NCI-H1092 treated with DMSO at 0.1 percent for 48 hours (cell line): Measurements from ENCODE around the gene NFE2.
A peak's percentile ranks its signal among the peaks of the same experiment; 100 is the strongest.
"Not testable (repeated sequence)": the region's sequence is repeated elsewhere in the genome, so short reads cannot be mapped to it uniquely, and the experiment has no call there.

Source experiments
- DNase-seq: peaks from one replicate; lab custom pipeline; 2025; lab: John Stamatoyannopoulos, UW

The NFE2 gene

GRCh38 chr12:54306925-54307741 is 6.3 kb upstream of the NFE2 start:
- DNase-seq, result no peak

- DNase-seq, result no peak
Observed at GRCh38 chr12:54304187-54304810, 3.5 kb upstream of the NFE2 start.

DNA sequence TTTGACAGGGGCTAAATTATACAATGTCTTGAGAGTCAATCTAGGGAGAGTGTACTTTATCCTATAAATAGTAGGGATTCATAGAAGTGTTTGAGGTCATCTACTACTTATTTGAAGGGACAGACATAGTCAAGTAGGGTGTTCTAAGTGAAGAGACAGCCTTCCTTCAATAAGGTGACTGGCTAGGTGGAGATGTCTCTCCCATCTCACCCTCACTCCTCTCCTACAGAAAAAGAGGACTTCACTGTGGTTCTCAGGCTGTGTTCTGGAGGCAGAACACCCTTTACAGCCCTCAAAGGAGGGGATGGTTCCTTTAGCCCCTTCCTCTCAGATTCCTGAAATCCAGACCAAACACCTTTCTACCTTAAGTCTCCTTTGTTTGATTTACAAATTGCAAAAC is 2.8 kb upstream of the NFE2 start:
- DNase-seq, result no peak

DNA sequence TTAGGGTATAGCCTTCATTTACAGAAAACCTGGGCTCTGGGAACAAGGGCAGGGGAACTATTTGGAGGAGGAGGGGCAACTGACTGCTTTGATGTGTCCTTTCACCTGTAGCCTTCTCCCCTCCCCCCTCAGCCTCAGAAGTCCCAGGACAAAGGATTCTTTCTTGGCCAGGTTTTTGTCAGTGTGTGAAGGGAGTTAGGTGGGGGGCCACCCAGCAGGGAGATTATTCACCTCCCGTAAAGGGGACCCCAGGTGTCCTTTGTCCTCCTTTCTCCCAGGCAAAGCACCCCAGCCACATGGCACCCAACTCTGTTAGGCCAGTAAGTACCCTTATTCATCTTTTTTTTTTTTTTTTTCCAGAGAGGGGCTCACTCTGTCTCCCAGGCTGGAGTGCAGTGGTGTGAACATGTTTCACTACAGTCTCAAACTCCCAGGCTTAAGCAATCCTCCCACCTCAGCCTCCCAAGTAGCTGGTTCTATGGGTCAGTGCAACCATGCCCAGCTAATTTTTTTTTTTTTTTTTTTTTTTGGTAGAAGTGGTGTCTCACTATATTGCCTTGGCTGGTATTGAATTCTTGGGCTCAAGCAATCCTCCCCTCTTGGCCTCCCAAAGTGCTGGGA is 723 bp upstream of the NFE2 start:
- no peak for DNase-seq

- DNase-seq, result no peak
Observed at GRCh38 chr12:54300225-54300731, 537 bp downstream of the NFE2 start.

GRCh38 chr12:54299515-54300224 is 1.1 kb downstream of the NFE2 start:
- no peak for DNase-seq

DNA sequence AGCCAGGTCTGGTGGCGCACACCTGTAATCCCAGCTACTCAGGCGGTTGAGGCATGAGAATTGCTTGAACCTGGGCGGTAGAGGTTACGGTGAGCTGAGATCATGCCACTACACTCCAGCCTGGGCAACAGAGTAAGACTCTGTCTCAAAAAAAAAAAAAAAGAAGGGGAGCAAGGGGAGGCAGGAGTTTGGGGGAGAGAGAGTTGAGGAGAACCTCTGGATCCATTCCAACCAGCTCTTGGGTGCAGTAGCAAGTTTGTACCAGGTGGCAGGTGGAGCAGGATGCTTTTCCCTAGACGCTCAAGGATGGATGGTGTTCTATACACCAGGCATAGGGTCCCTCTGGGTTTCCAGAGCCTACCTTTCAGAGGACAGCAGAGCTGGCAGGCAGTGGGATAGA is 1.9 kb downstream of the NFE2 start:
- DNase-seq, result no peak

DNA sequence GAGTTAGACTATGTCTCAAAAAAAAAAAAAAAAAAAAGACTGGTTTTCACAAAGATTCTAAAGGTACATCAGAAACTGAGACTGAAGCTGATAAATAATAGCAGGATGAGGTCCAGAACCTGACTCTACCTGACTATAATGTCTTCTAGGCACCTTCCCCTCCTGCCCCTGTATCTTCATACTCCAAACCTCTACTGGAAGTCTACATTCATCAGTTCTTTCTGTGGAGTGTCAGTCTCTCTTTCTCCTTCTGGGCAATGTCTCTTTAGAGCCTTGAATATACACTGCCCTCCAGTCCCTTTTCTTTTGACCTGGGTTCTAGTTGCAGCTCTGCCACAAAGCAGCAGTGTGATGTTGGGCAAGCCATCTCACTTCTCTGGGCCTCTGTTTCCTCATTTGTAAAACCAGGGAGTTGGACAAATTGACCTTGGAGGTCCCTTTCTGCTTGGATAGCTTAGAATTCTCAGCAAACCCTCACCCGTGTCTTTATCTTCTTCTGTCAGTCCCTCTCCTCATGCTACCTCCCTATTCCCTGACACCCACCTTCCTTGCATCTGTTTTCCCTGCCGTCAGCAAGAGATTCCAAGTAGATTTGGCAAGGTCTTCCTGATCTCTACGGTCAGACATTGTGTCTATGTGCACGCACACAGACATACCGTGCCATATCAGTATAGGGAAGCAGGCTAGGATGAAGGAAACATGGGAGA is 4.3 kb downstream of the NFE2 start:
- no peak for DNase-seq

DNA sequence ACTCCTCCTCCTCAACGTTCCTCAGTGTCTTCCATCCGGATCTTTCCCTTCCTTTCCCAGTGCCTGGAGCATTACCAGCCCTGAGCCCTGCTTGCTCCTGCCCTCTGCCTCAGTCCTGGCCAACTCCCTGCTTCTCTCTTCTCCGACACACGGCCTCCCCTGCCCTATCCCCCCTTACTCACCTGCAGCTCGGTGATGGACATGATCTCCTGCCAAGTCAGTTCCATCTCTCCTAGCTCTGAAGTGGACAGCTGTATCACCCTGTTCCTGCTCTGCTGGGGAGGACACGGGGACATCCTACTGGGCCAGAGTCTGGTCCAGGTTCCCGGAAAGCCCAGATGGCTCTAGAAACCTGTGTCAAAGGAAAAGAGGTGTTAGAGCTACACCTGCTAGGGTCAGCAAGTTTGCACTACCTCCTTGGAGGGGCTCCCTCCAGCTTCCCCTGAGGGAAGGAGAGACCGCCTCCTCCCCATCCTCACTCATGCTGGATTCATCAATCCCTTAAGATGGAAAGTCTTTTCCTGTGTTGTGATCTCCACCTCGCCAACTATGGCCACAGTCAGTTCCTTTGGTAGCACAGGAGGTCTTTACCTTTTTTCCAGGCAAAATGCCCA is 5.8 kb downstream of the NFE2 start:
- no peak for DNase-seq

DNA sequence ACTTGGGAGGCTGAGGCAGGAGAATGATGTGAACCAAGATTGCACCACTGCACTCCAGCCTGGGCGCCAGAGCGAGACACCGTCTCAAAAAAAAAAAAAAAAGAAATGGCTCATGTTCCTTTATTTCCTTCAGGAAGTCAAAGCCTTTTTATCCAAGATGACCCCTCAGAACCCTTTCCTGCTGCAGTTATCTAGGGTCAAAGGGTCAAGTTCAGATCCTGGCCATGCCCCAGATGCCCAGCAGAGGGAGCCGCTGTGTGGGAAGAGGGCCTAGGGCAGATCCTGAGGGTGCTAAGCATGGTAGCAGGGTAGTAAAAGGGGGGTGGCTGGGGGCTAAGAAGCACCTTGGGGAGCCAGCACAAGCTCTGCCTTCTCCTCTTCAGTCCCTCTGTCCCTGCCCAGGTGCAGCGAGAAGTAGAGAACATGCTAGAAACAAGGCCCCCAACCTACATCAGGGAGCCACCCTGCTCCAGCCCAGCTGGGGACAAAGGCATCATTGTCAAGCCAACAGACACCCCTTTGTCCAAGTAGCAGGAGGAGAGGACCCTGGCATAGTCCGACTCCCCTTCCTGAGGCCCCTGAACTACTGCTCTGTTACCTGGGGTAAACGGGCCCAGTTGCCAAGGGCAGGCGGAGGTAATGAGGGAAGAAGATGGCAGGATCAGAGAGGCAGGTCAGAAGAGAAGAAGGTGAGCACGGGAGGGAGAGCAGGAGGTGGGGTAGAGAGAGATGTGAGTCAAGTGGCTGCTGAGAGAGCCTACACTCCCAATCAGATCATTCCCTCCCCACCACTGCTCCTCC is 6.5 kb downstream of the NFE2 start:
- peak; percentile 59 for DNase-seq

DNA sequence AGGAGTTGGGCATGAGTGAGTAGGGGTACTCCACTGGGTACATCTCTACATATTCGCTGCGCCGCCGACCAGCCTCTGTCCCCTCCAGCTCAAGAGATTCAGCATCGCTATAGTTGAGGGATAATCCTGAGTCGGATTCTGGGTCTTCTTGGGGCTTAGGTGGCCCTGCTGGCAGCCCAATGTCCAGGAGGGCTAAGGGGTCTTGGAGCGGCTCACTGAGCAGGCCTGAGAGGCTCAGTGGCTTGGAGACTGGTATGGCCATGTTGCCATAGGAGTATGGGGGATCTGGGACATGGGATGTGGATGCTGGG is 7.9 kb downstream of the NFE2 start:
- DNase-seq, result no peak

DNA sequence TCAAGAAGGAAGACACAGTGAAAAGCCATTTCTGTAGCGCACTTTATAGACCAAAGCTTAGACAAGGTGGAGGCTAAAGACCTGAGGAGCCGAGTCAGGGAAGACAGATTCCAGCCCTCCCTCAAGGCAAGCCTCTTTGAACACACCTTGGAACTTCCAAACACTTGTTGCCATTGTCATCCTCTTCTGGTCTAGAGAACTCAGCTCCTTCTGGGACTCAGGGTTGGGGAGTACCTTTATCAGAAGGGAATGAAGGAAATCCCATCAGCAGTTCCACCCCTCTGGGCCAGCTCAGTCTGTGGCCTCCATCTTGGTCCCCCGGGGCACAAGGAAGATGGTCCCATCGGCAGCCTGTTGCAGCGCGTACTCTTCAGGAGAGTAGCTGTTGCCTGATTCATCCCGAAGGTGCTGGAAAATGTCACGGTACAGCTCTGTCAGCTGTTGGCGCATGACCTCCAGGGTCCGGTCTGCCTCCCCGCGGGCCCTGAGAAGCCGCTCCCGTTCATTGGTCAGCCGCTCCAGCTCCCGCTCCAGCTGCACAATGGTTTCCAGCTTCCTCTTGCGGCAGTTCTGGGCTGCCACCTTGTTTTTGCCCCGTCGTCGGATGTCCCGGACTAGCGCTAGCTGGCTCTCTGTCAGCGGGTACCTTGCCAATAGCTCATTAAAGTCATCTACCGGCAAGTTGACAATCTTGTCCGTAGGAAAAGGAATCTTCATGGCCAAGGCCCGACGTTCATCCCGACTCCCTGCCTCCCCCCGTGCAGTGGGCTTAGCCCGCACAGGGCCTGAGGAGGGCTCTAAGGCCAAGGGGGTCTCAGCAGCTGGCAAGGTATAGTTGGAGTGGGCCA is 8.5 kb downstream of the NFE2 start:
- DNase-seq, result no peak

DNA sequence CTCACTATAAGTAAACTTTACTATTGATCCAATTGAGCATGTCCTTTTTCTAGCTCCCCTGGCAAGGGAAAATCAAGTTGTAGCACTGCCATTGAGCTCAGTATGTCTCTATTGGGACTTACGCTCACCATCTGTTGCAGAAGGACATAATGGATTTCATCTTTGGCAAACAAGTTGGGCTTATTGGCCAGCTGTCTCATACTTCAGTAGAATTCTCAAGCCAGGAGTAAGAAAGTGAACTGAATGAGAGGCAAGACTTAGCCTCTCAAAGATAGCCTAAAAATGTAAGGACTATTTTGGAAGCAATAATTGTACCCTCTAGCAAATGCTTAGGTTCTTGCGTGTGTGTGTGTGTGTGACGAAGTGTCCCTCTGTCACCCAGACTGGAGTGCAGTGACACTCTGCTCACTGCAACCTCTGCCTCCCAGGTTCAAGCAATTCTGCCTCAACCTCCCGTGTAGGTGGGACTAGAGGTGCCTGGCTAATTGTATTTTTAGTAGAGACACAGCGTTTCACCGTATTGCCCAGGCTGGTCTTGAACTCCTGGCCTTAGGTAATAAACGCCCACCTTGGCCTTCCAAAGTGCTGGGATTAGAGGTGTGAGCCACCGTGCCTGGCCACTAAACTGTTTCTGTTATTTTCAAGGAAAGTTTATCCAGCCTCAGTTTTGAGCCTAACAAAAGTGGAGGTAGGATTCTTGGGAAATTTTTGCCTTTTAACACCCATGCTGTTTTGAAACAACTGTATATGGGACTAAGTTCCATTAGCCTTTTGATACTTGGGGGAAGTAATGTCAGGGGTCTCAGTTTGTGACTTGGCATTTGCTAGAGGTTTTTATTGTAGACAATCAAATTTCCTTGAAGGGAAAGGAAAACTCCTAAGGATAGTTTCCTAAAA is 13.3 kb downstream of the NFE2 start:
- DNase-seq, result no peak

- DNase-seq, result no peak
Observed at GRCh38 chr12:54286042-54287030, 14.5 kb downstream of the NFE2 start.

- DNase-seq, result no peak
Observed at GRCh38 chr12:54285150-54286041, 15.4 kb downstream of the NFE2 start.

- not testable (repeated sequence) for DNase-seq
Observed at GRCh38 chr12:54284070-54284780, 16.6 kb downstream of the NFE2 start.
